Stimulated activated CD8-positive, alpha-beta memory T cell treated with anti-CD3 and anti-CD28 coated beads, Interleukin-12 subunit alpha, Interleukin-12 subunit beta, amount 100 ng/mL, for 24 hours (primary cell): ENCODE results near the gene SYN1.
"Not testable (repeated sequence)": the region's sequence is repeated elsewhere in the genome, so short reads cannot be mapped to it uniquely, and the experiment has no call there.

ENCODE experiments used
- DNase-seq: peaks from one replicate; pipeline ENCODE4 v3.0.0-alpha.2; 2020; ENCODE audit errors: extremely low read depth

SYN1 gene

DNA sequence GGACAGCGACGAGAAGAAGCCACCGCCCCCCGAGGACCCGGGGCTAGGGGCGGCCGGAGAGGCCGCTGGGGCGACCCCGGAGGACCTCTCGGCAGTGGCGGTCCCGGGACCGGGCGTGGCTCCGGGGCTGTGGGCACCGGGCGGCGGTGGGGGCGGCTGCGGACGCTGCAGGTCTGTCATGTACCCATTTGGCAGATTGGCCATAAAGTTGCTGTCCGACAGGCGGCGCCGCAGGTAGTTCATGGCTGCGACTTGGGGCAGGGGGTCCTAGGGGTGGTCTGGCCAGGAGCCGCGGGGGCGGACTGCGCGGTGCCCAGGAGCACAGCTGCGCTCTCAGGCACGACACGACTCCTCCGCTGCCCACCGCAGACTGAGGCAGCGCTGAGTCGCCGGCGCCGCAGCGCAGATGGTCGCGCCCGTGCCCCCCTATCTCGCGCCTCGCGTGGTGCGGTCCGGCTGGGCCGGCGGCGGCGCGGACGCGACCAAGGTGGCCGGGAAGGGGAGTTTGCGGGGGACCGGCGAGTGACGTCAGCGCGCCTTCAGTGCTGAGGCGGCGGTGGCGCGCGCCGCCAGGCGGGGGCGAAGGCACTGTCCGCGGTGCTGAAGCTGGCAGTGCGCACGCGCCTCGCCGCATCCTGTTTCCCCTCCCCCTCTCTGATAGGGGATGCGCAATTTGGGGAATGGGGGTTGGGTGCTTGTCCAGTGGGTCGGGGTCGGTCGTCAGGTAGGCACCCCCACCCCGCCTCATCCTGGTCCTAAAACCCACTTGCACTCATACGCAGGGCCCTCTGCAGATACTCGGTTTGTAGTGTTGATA is at the start of gene SYN1:
TSS of gene SYN1 (minus strand) at position 372 of the 817 bp plus-strand sequence. CDS start at position 243, 129 bp downstream.
- peak; percentile 53 for DNase-seq

DNA sequence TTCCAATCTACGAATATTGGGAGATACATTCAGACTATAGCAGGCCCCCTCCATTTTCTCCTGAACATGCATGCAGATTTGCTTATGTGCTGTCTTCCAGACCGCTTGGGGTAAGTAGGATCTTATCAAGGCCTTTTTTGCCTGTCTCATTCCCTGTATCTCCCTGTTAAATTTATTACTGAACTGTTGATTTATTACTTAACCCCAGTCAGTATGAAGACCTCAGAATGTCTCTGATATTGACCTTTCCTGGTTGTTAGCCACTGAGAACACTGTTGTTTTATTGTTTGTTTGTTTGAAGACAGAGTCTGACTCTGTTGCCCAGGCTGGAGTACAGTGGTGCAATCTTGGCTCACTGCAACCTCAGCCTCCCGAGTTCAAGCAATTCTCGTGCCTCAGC is 46.1 kb upstream of the SYN1 start:
- DNase-seq, result not testable (repeated sequence)

DNA sequence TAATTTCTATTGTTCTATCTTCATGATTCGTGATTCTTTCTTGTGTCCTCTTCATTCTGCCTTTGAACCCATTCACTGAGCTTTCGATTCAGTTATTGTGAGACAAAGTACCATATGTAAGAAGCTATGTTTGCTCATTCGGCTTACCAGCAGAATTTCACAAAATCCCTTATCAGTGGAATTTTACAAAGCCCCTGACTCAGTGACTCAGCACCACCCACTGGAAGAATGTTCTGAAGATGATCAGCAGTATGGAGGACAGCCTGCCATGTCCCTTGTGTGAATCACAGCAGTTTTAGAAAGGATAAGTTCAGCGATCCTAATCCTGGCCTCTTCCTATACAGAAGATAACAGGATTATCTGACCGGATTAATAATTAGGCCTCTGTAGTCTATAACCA is 45.1 kb upstream of the SYN1 start:
- DNase-seq, result no peak

DNA sequence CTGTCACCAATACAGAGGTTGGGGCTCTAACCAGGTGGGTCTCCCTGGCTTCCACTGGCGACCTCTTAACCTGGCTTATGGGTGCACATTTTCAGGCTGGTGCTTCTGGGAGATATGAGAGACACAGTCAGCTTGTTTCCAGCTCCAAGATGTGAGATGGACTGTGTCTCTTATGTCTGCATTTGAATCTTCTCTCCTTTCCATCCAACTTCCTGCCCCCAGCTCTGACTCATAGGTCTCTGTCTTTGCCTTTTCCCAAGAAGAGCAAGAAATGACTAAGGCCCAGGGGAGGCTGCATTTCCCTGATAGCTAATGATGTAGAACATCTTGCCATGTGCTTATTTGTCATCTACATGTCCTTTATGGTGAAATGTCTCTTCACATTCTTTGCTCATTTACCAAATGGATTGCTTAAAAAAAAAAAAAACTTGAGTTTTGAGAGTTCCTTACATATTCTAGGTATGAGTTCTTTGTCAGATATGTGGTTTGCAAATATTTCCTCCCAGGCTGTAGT is 42.5 kb upstream of the SYN1 start:
- no peak for DNase-seq

DNA sequence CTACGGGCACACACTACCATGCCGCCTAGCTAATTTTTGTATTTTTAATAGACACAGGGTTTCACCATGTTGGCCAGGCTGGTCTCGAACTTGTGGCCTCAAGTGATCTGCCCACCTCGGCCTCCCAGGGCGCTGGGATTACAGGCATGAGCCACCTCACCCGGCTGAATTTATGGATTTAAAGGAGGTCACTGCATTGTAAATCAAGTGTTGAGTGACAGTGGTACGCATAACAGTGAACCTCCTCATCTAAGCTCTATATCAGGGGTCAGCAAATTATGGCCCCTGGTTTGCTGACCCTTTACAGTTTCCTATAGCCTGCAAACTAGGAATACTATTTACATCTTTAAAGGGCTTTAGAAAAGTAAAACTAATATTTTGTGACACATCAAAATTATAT is 41.9 kb upstream of the SYN1 start:
- DNase-seq, result no peak

DNA sequence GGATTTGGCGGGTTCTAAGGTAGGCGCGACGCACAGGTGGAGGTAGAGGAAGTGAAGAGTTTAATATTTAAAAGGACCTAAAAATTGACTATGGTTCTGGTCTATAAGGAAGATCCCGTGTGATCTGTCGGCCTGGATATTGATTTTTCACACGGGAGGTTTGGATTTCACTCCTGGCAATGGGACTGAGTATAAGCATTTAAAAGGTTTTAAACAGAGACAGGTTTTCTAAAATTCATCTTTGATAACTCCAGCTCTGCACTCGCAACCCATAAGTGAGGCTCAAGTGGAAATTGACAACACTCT is 39.7 kb upstream of the SYN1 start:
- DNase-seq, result no peak

DNA sequence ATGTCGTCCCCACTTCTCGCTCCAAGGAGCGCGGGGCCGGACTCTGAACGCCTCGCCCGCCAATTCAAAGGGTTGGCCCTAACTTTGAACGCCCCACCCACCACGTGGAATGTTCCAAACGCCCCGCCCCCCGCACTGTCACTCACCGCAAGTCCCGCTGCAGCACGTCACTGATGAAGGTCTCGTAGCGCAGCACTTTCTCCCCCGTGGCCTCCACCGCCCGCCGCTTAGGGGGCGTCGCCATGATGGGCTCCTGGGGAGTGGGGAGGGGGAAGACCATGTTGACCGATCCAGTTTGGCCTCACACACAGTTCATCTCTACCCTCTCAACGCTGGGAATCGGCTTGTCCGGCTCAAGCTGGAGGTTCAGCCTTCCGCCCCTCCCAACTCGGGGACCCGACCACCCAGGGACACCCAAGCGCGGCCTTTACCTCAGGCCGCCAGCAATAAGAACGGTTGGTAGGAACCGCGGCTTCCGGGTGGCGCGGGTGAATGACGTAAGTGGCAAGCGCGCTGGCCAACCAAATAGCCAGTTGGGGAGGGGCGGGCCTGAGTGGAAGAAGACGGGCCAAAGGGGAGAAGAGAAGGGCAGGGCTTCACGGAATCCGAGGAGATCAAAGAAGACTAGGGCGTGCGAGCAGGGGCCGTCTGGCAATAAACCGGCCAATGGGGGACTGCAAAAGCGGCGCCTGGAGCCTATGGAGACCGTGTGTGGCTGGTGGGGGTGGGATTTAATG is 39.2 kb upstream of the SYN1 start, which contains the start of gene UXT:
TSS of gene UXT (minus strand) at position 497 of the 737 bp plus-strand sequence. CDS start at position 244, 253 bp downstream.
- DNase-seq, result peak; percentile 85

DNA sequence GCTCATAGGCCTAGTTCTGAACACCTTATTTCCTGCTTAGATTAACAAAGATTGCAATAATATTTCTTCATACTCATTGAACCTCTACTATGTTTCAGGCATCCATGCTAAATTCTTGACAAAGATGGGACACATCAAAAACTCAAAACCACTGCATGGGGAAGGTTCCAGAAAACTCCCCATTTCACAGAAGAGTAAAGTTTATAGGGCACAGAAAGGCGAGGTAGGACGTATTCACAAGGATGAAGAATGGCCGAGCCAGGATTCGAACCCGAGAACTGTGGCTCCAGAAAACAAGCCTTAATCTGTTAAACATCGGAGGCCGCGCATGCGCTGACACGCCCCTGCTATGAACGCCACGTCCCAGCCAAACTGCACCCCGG is 38.6 kb upstream of the SYN1 start:
- no peak for DNase-seq

DNA sequence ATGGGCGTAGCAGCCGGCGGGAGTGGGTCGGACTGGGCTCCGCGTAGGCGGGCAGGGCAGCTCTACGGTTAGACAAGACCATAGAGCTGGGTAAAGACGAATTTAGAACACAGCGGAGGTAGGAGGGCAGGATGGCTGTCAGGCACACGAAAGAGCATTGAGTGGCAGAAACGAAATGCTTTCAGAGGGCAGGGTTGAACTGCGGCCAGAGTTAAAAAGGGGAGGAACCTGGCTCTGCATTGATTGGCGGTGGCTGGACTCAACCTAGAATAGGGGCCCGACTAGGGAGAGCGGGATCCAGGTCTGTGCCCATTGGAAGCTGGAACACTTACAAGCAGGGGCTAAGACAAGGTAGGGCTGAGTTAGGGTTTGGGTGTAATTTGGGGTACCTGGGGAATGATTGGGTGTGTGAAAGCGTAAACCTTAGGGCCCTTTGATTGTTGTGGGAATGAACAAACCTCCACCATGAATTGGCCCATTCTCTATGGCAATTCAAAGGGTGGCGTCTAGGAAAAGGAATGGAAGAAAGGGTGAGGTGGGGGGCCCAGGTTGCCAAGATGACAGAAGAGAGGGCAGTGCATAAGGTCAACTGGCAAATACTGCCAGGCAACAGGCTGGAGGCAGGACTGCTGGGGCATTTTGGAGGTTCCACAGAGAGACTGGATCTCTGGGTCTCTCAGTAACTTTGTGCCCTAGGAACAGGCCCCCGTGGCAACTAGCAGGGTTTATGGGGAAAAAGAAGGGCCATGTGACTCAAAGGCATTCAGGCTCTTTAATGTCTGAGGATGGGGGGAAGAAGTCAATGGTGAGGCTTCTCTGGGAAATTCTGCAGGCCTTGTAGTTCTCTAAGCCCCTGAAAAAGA is 31.6 kb upstream of the SYN1 start:
- DNase-seq, result no peak

DNA sequence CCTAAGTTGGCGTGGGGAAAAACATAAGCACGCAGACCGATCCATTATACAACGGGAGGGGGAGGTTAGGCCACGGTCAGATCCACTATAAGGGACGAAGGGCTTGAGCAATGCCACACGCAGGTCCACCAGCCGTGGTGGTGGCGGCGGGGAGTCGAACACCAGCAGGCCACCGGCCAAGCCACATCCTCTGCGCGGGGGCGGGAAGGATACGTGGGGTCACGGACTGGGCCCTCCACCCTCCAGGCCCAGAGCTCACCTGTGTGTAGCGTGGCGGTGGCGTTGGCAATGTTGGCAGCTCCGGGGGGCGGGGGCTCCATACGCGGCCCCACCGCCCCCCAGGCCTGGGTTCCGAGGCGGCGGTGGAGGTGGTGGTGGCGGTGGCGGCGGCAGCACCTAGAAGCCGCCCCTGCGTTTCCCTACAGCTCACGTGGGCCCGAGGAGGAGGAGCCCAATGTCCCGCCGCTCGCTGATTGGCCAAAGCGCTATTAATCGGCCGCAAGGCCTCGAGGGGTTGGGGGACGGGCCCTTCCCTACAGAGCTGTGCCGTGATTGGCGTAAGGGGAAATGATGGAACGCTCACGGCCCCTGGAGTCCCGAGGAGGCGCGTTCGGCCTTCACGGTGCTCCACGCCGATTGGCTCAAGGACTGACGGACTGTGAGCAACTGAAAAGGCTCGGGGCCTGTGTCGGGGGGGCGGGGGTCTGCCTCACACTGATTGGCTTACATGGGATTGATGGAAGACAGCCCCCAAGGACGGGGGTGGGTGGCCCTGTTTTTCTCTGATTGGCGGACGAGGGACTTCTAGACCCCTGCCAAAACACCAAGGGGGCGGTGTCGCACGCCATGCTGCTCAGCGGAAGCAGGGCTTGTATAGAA is 30.7 kb upstream of the SYN1 start, which contains the start of gene ELK1:
TSS of gene ELK1 (minus strand) at position 400 of the 879 bp plus-strand sequence. CDS start 9,122 bp downstream, outside the sequence.
- DNase-seq, result peak; percentile 68

DNA sequence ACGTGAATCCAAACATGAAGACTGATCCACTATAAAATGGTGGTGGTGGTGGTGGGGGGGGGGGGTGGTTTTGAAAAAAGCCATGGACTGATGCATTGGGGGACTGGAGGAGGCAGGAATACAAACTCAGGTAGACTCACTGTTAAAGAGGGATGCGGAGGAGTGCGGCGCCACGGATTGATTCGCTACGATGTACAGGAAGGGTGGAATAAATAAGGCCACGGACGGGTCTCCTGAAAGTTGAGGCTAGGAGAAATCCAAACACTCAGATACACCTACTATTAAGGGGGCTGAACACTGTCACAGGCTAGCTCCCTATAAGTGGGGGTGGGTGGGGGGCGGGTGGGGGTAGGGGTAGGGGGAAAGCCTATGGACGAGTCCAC is 30.1 kb upstream of the SYN1 start:
- no peak for DNase-seq

DNA sequence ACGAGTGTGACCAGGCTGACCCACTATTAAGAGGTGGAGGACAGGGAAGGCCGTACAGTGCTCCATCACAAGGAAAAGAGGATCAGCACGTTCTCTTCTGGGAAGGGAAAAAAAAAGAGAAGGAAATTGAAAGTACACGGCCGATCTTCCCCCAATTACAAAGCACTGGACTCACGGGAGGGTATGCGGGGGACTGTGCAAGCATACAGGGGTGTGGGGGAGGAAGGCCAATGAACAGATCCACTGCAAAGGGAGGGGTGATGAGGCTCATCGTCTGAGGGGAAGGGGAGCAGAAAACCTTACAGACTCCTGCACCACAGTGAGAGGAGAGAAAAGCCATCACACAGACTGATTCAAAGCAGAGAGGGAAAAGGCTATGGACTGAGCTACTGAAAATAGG is 29.6 kb upstream of the SYN1 start:
- DNase-seq, result no peak

DNA sequence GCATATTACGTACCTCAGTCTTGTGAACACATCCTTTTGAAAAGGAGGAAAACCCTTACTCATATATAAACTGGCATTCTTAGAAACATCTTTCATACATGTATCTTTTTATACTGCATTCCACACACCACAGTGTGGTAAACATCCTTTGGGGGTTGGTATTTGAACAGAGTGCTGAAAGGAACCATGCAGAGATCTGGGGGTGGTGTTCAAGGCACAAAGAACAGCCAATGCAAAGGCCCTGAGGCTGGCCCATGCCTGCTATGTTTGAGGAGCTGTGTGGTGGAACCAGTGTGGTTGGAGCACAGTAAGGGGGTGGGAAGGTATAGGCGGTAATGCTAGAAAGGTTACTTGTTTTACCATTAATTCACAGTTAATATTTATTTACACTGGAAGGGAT is 28.7 kb upstream of the SYN1 start:
- DNase-seq, result no peak

DNA sequence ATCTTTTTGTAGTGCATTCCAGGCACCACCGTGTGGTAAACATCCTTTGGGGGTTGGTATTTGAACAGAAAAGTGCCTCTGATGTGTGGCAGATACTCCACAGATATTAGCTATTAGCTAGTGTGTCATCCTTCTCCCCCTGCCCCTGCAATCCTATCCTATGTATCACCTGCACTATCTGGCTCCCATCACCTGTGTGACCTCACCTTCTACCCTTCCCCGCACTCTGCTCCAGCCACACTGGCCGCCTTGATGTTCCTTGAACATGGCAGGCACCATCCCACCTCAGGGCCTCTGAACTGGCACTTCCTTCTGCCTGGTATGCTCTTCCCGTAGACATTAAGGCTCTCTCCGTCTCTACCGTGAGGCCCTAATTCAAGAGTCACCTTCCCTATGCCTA is 27.0 kb upstream of the SYN1 start:
- no peak for DNase-seq

DNA sequence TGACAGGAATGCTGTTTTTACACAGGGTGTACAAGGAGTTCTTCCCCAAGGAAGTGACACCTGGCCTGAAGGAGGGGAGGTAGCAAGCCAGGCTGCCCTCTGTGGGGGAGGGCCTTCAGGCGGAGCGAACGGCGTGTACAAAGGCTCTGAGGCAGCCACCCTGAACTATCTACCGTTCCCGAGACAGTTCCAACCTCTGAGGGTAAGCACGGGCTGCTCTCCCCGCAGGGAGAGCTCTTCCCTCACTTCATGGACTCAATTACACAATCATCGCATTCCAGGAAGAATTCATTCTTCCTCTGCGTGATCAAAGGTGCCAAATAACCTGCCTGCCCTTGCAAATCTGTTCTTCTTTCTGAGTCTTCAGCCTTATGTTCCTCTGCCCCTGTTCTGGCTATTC is 25.9 kb upstream of the SYN1 start:
- DNase-seq, result no peak

DNA sequence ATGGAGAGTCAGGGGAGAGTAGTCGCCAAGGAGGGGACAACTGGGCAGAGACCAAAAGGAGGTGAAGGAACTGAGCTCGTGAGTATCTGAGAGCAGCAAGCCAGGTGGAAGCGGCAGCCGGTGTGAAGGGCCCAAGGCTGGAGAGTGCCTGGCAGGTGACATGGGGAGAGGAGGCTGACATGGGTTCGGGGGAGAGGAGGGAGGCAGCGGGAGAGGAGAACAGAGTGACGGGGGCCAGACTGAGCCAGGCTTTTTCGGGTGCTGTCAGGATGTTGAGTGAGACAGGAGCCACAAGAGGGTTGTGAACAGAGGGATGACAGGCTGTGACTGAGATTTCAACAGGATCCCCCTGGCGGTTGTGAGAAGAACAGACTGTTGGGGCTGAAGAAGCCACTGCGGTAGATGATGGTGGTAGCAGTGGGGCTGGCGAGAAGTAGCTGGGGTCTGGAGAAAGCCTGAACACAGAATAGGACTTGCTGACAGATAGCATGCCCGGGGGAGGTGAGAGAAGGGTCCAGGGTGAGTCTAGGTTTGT is 25.0 kb upstream of the SYN1 start:
- DNase-seq, result no peak

DNA sequence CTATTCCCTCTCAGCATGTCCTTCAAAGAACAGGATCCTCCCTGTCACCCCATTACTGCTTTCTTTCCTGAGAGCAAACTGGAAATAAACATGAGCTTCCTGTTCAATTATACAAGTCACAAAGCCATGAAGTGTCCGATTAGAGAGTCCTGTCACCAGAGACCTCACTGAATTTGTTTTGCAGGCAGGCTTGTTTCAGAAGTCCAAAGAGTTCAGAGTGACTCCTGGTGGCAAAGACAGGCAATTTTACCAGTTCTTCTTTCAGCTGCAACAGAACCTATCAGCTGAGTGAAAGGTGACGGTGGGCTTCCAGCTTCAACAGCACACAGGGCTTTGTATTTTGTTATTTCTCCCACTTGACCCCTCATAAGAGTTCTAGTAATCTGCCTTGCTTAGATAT is 24.3 kb upstream of the SYN1 start:
- DNase-seq, result no peak

DNA sequence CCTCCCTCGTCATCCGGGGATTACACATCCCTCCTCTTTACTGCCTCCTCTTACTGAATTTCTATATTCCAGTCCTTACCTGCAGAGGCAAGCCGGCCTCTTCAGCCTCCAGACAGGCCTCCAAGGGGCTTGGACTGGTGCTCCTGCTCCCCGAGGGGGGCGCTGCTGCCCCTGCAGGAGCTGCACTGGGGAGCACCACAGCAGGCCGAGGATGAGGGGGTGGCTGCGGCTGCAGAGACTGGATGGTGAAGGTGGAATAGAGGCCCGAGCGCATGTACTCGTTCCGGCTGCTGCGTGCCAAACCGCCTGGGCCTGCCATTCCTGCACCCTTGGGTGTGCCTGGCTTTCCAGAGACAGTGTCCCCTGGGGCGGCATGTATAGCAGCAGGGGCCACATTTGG is 19.2 kb upstream of the SYN1 start:
- DNase-seq, result no peak

DNA sequence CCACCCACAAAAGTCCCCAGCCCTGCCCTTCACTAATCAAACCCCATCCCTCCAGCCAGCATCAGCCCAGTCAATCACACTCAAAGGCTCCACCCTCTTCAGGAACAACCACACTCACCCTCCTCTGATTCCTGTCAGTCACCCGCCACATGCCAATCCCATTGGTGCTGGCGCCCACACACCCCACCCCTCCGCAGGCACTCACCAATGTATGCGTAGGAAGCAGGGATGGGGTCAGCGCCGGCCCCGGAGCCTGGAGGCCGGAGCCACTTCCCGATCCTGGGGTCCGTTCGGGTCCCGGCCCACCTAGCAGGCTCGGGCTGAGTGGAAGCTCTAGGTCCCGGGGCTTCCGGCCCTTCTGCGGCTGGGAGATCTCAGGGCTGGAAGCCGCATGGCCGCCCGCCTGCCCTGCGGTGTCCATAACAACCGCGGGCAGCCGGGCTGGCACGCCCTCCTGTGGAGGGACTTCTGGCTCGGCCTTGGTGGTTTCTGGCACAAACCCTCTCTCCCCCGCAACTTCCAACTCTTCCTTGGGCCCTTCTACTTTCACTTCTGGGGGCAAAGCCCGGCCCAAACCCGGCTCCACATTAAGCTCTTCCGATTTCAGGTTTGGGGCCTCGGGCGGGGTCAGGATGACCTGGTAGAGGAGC is 18.0 kb upstream of the SYN1 start:
- DNase-seq, result no peak

DNA sequence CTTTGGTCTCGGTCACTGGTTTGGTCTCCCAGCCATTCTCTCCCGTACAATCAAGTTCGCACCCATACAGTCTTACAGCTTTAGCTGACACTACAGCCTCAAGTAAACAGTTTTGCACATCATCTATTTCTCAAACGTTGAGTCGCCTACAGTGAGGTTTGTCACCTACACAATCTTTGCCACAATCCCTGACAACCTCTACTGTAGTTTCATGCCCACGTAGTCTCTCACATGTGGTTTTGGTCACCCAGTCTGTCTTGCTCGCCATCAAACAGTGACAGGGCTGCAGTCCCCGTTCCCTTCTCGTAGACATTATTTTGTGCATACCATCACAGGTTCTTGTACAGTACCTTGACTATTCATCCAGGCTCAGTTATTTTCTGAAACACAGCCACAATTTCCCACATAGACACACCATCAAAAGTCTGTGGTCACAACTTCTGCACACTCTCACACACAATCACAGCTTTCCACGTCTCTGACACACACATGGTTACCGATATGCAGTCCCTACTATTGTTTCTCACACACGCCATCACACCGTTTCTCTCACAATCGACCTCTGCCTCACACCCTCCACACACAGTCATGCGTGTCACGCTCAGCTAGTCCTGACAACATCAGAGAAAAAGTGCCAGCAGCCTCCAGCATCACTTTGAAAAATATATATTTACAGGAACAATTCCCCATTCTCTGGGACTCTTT is 15.4 kb upstream of the SYN1 start:
- DNase-seq, result no peak
